GM12878 (cell line): Measurements from ENCODE around the gene MEGF11. TPM values are rescaled to one million over a fixed set of nuclear protein-coding genes. Genes with fewer than 3 reads are reported as not detected.

Source experiments
- ATAC-seq: fragments of 200-7000 bp; cut with Tn5 transposase; 3 replicates; pipeline ENCODE4 v1.9.1; 2020; ENCODE audit warnings: mild to moderate bottlenecking, moderate library complexity
- BruUV-seq: library from RNA; stranded (reverse); fragments of 400-500 nt; replicated peaks from 2 replicates; lab custom pipeline; 2021; lab: Mats Ljungman, UMichigan
- CTCF ChIA-PET: fragments of 300-600 bp; sonication (Branson Sonifier 250); formaldehyde crosslinking; extraction: SDS; loops from one replicate; lab custom pipeline; 2021; ENCODE audit warnings: inconsistent platforms; lab: Yijun Ruan, JAX
- POLR2A ChIA-PET: fragments of 350-600 bp; formaldehyde crosslinking; extraction: SDS; loops from one replicate; lab custom pipeline; 2021; ENCODE audit warnings: inconsistent platforms; lab: Charles Lee
- RAD21 ChIA-PET: fragments of 300-600 bp; sonication (Branson Sonifier 250); formaldehyde crosslinking; loops from one replicate; lab custom pipeline; 2023; ENCODE audit warnings: antibody characterized with exemption; ENCODE audit not compliant: unreplicated experiment; lab: Charles Lee
- SMC1A ChIA-PET: fragments of 300-600 bp; sonication (Branson Sonifier 250); formaldehyde crosslinking; loops from one replicate; lab custom pipeline; 2023; ENCODE audit not compliant: unreplicated experiment, uncharacterized antibody; lab: Charles Lee
- DNase-seq: peaks from one replicate; pipeline ENCODE4 v3.0.0-alpha.2; 2011; ENCODE audit warnings: low read depth, low spot score
- FAIRE-seq: peaks from 3 replicates; lab custom pipeline; 2011; peaks lifted over from hg19 to GRCh38; lab: Jason Lieb, UNC
- H2AFZ ChIP-seq: 2 replicates; pipeline ENCODE4 v1.6.0; 2011; ENCODE audit warnings: low read depth, low read length, control low read depth; ENCODE audit not compliant: control insufficient read depth
- H3K27ac ChIP-seq: 2 replicates; pipeline ENCODE4 v1.5.1; 2011; ENCODE audit warnings: control low read depth; ENCODE audit not compliant: control insufficient read depth, insufficient read depth
- H3K27me3 ChIP-seq, 2 experiments: replicated peaks in 1 of 2; 2 replicates each; pipeline versions ENCODE4 v1.6.0 to v1.6.1; 2011; ENCODE audit warnings: low read length in 1 of 2; ENCODE audit not compliant: control insufficient read depth in 2 of 2, insufficient read depth in 2 of 2
- H3K36me3 ChIP-seq, 2 experiments: 2 replicates each; pipeline ENCODE4 v1.5.1; 2011; ENCODE audit warnings: low read length in 1 of 2; ENCODE audit not compliant: control insufficient read depth in 2 of 2, insufficient read depth in 2 of 2
- H3K4me1 ChIP-seq: 2 replicates; pipeline ENCODE4 v1.6.1; 2011; ENCODE audit warnings: mild to moderate bottlenecking, low read length, moderate library complexity, mixed read lengths; ENCODE audit not compliant: control insufficient read depth, insufficient read depth
- H3K4me2 ChIP-seq: 2 replicates; pipeline ENCODE4 v1.6.0; 2011; ENCODE audit warnings: control low read depth; ENCODE audit not compliant: control insufficient read depth, insufficient read depth
- H3K4me3 ChIP-seq: fragments of 200-600 bp; sonication (generic); 2 replicates; pipeline ENCODE4 v1.5.1; 2016
- H3K79me2 ChIP-seq: 2 replicates; pipeline ENCODE4 v1.6.0; 2011; ENCODE audit warnings: low read length; ENCODE audit not compliant: control insufficient read depth, insufficient read depth
- H3K9ac ChIP-seq: 2 replicates; pipeline ENCODE4 v1.8.0; 2011; ENCODE audit warnings: low read length, control low read depth, mixed read lengths; ENCODE audit not compliant: control insufficient read depth, insufficient read depth
- H3K9me3 ChIP-seq: replicated peaks from 3 replicates; pipeline ENCODE4 v1.5.1; 2011; ENCODE audit warnings: mild to moderate bottlenecking, low read length; ENCODE audit not compliant: control insufficient read depth, insufficient read depth
- H4K20me1 ChIP-seq: 2 replicates; pipeline ENCODE4 v1.6.0; 2011; ENCODE audit not compliant: control insufficient read depth, insufficient read depth
- EP300 ChIP-seq, 2 experiments: fragments of 150-350 bp in 1 of 2; IDR thresholded peaks; 2 replicates each; pipeline ENCODE4 v1.6.1; 2011 to 2012; ENCODE audit warnings: low read depth in 2 of 2, low read length in 2 of 2, borderline replicate concordance in 1 of 2, improper control_type of control experiment in 1 of 2, inconsistent platforms in 1 of 2; ENCODE audit not compliant: control insufficient read depth in 1 of 2
- ESRRA ChIP-seq: IDR thresholded peaks from 2 replicates; pipeline ENCODE4 v1.6.1; 2012; ENCODE audit warnings: mild to moderate bottlenecking, low read length, improper control_type of control experiment
- ETV6 ChIP-seq, 2 experiments: fragments of 450-650 bp in 1 of 2; IDR thresholded peaks in 1 of 2; conservative IDR thresholded peaks in 1 of 2; 2 replicates each; pipeline ENCODE4 v1.6.1; 2014; ENCODE audit warnings: antibody characterized with exemption in 1 of 2, borderline replicate concordance in 1 of 2, low read depth in 1 of 2, mild to moderate bottlenecking in 1 of 2, moderate library complexity in 1 of 2
- NR2C1 ChIP-seq: fragments of 450-650 bp; IDR thresholded peaks from 2 replicates; pipeline ENCODE4 v1.6.1; 2017; ENCODE audit warnings: antibody characterized with exemption, mild to moderate bottlenecking, moderate library complexity
- RELA ChIP-seq: fragments of 450-650 bp; IDR thresholded peaks from 2 replicates; pipeline ENCODE4 v1.8.0; 2014; ENCODE audit warnings: borderline replicate concordance; ENCODE audit not compliant: partially characterized antibody
- TBL1XR1 ChIP-seq: IDR thresholded peaks from 2 replicates; pipeline ENCODE4 v1.6.1; 2012; ENCODE audit warnings: low read depth, low read length, improper control_type of control experiment
- YBX1 ChIP-seq: fragments of 450-650 bp; IDR thresholded peaks from 2 replicates; pipeline ENCODE4 v1.6.1; 2016; ENCODE audit warnings: antibody characterized with exemption
- ZNF622 ChIP-seq: fragments of 450-650 bp; IDR thresholded peaks from 2 replicates; pipeline ENCODE4 v1.6.1; 2017; ENCODE audit warnings: mild to moderate bottlenecking, inconsistent platforms
- WGBS: methylation state at CpG from one replicate; pipeline ENCODE4 v1.1.6; 2016; ENCODE audit warnings: low lambda C conversion rate; ENCODE audit not compliant: insufficient replicate concordance, insufficient coverage; ENCODE audit errors: missing lambda C conversion rate; 5-methylcytosine and 5-hydroxymethylcytosine counted together
- in situ Hi-C: fragments of 300-500 bp; cut with MboI; formaldehyde crosslinking; loops from 9 replicates; pipeline ENCODE4 v1.14.3; 2018; ENCODE audit warnings: mixed read lengths
- intact Hi-C: fragments of 100-400 bp; cut with micrococcal nuclease; formaldehyde crosslinking; loops from one replicate; pipeline ENCODE4 v1.14.2; 2022; ENCODE audit not compliant: unreplicated experiment
- polyA plus RNA-seq, 11 experiments: library from polyadenylated mRNA; depleted of rRNA in 4 of 11; unstranded in 6 of 11; stranded (reverse) in 5 of 11; fragments of >200 nt; fragmentation: Nextera tagmentation in 4 of 11; fragmentation: Illumina TruSeq in 1 of 11; extraction: Ambion mirVana in 4 of 11; extraction: Trizol in 1 of 11; gene quantifications; 1 replicate in 1 of 11; 2 replicates in 10 of 11; pipeline versions ENCODE4 v1.2.1 to v1.2.3, GENCODE V29; 2011 to 2016; ENCODE audit warnings: inconsistent platforms in 2 of 11, missing spikeins in 2 of 11, low read depth in 1 of 11
- total RNA-seq, 4 experiments: library from RNA; depleted of rRNA in 3 of 4; stranded (reverse); fragments of >200 nt in 3 of 4; fragmentation: Illumina TruSeq in 1 of 4; extraction: Trizol in 1 of 4; gene quantifications; 2 replicates each; pipeline versions ENCODE4 v1.2.1 to v1.2.3, GENCODE V29; 2013 to 2021
- TF ChIP-seq, protein P1 (sequence below): IDR thresholded peaks from 2 replicates; pipeline ENCODE4 v1.6.1; 2011; ENCODE audit warnings: borderline replicate concordance, low read depth, mild to moderate bottlenecking, moderate library complexity, mixed read lengths, low read length; ENCODE audit not compliant: insufficient read depth; ENCODE audit errors: extremely low read length
- TF ChIP-seq, protein P2 (sequence below): IDR thresholded peaks from 2 replicates; pipeline ENCODE4 v1.6.1; 2012; ENCODE audit warnings: low read depth, low read length, improper control_type of control experiment
- TF ChIP-seq, protein P3 (sequence below): fragments of 450-650 bp; IDR thresholded peaks from 2 replicates; pipeline ENCODE4 v1.6.1; 2016; ENCODE audit warnings: mild to moderate bottlenecking

MEGF11 gene
- total and polyA plus RNA-seq, 10 of the 15 experiments (the other 5 are each of a cell fraction or from before 2014, with no cell fraction given): 0.03 to 1.7 (median 0.49) TPM

- FAIRE-seq: no peak
- RAD21 ChIA-PET: no interaction called here
Observed at GRCh38 chr15:66226736-66227135, 26.8 kb downstream of the MEGF11 start.

More at GRCh38 chr15:66226736-66227135, 26.8 kb downstream of the MEGF11 start:
- H3K36me3 ChIP-seq: no peaks in the 10 kb centered on the region
- TF ChIP-seq, protein P1, sequence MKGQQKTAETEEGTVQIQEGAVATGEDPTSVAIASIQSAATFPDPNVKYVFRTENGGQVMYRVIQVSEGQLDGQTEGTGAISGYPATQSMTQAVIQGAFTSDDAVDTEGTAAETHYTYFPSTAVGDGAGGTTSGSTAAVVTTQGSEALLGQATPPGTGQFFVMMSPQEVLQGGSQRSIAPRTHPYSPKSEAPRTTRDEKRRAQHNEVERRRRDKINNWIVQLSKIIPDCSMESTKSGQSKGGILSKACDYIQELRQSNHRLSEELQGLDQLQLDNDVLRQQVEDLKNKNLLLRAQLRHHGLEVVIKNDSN: no peak
- TF ChIP-seq ETV6 (conservative IDR thresholded peaks at IDR 0.05 in 1 of 2, IDR thresholded peaks at IDR 0.05 in 1 of 2; ENCODE audit: borderline replicate concordance in 1 of 2, low read depth in 1 of 2) (no peak), TBL1XR1 (no peak), EP300 (IDR thresholded peaks at IDR 0.05; ENCODE audit: borderline replicate concordance in 1 of 2, control insufficient read depth in 1 of 2, low read depth in 2 of 2, low read length in 2 of 2) (no peak), YBX1 (no peak), ZNF622 (no peak), RELA (no peak), ESRRA (no peak), NR2C1 (no peak)
- TF ChIP-seq, protein P2, sequence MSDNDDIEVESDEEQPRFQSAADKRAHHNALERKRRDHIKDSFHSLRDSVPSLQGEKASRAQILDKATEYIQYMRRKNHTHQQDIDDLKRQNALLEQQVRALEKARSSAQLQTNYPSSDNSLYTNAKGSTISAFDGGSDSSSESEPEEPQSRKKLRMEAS: no peak
- TF ChIP-seq, protein P3, sequence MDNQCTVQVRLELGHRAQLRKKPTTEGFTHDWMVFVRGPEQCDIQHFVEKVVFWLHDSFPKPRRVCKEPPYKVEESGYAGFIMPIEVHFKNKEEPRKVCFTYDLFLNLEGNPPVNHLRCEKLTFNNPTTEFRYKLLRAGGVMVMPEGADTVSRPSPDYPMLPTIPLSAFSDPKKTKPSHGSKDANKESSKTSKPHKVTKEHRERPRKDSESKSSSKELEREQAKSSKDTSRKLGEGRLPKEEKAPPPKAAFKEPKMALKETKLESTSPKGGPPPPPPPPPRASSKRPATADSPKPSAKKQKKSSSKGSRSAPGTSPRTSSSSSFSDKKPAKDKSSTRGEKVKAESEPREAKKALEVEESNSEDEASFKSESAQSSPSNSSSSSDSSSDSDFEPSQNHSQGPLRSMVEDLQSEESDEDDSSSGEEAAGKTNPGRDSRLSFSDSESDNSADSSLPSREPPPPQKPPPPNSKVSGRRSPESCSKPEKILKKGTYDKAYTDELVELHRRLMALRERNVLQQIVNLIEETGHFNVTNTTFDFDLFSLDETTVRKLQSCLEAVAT: no peak
- TF ChIP-seq, all 136 proteins: peak for 0
- ChIA-PET SMC1A (no interaction called here), POLR2A (no interaction called here), CTCF (no interaction called here)
- BruUV-seq: no TSS peak
- in situ Hi-C loops (no loop called here), intact Hi-C loops (no loop called here)
- Histone ChIP-seq H4K20me1 (no peaks in the 10 kb centered on the region; the same call in 1 of the 2 replicates), H2AFZ (no peak overlapping the region), H3K9me3 (no peaks in the 10 kb centered on the region; the same call in 2 of the 3 replicates), H3K79me2 (no peaks in the 10 kb centered on the region), H3K4me1 (no peaks in the 10 kb centered on the region), H3K4me2 (no peak overlapping the region), H3K9ac (no peak overlapping the region), H3K27me3 (no peaks in the 10 kb centered on the region), H3K27ac (no peak overlapping the region), H3K4me3 (no peak overlapping the region)
- DNase-seq (no peak), ATAC-seq (no peak)
- 34% methylated on average over 8 of the region's 8 CpGs for WGBS
